Putamen (tissue), 1 donor: ENCODE data around the gene NDUFB7.

Source experiments
- DNase-seq: peaks from one replicate; pipeline ENCODE4 v3.0.0-alpha.2; 2016; ENCODE audit warnings: low spot score

The NDUFB7 gene

DNA sequence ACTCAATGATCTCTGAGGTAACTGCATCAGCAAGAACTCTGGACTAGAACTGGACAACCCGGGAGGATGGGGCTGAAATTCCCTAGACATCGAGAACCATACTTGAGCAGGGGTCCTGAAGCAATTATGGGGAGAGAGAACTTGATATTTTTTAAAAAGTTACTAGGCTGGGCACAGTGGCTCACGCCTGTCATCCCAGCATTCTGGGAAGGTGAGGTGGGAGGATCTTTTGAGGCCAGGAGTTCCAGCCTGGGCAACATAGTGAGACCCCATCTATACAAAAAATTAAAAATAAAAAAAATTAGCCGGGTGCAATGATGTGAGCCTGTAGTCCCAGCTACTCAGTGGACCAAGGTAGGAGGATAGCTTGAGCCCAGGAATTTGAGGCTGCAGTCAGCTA lies 51.3 kb downstream of the NDUFB7 start:
- DNase-seq: no peak

DNA sequence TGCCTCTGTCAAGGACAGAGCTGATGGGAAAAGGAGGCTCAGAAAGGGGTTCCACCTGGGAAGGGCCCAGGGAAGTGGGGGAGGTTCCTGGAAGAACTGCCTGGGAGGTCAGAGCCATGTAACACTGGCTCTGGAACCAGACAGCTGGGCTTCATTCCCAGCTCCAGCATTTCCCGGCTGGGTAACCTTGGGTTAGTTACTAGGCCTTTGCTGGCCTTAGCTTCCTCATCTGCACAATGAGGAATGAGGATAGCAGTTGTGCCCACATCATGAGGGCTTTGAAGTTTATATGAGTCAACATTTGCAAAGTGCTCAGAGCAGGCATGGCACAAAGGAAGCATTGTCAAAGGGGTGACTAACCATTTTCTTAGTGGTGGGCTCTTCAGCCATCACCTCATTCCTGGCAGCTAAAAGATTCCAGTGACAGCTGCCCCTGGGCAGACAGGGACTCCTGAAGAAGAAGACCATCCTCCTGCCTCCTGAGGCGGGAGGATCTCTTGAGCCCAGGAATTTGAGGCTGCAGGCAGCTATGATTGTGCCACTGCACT lies 51.9 kb downstream of the NDUFB7 start:
- DNase-seq: no peak

DNA sequence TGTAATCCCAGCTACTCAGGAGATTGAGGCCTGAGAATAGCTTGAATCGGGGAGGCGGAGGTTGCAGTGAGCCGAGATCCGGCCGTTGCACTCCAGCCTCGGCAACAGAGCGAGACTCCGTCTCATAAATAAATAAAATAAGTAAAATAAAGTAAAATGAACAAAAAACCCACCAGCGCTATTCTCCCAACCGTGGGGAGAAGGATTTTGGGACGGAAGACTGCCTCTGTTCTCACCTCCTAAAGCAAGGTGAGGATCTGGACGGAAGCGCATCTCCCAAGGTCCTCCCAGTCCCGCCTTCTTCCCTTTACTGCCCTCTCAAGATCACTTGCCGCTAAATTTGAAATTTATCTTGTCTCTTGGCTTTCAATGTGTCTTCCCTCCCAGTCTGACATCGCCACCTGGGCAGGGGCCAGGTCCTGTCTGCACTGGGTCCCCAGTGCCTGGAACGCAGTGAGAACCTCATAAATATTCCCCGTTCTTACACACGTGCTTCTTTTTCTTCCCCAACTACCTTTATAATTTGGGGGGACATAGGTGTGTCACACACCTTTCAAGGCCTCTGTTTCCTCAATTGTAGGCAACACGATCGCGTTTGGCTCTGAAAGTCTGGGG lies 52.5 kb downstream of the NDUFB7 start:
- no peak for DNase-seq

DNA sequence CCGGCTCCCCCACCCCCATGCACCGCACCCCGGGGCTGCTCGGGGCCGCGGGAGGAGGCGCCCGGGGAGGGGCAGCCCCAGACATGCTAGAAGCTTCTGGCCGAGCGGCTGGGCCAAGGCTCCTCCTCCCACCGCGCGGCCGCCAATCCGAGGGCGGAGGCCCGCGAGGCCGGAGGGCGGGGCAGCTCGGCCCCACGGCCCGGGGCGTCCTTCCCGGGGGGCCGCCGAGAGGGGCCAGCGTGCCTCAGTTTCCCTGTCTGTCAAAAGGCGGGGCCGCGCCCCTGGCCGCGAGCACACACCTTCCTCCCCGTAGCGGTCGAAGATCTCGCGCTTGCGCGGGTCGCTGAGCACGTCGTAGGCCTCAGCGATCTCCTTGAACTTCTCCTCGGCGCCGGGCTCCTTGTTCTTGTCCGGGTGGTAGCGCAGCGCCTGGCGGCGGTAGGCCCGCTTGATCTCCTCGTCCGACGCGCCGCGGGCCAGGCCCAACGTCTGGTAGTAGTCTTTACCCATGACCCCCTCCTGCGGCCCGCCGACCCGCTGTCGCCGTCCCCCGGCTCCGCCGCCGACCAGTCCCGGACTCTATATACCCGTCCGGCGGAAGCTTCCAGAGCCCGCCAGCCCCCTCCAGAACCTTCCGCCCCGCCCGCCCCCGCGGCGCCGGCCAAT lies 53.9 kb downstream of the NDUFB7 start, which contains the start of gene DNAJB1:
TSS of gene DNAJB1 (minus strand) at position 558 of the 666 bp plus-strand sequence. CDS start at position 510, 48 bp downstream.
- DNase-seq: peak; percentile 84

DNA sequence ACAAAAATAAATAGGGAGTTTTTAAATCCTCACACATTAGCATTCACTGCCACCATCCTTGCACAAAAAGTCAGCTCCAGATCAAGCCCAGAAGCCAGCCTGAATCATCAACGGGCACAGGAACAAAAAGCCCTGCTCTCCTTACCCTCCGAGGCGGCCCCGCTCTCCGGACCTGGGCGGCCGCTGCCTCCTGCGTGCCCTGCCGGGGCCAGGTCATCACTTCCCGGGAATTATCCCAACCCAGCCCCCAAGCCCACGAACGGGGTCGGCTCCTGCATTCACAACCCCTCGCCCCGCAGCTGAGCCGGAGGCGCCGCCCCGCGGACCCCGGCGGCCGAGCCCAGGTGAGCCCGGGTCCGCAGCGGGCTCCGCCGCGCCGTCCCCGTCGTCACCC lies 54.4 kb downstream of the NDUFB7 start:
- no peak for DNase-seq

DNA sequence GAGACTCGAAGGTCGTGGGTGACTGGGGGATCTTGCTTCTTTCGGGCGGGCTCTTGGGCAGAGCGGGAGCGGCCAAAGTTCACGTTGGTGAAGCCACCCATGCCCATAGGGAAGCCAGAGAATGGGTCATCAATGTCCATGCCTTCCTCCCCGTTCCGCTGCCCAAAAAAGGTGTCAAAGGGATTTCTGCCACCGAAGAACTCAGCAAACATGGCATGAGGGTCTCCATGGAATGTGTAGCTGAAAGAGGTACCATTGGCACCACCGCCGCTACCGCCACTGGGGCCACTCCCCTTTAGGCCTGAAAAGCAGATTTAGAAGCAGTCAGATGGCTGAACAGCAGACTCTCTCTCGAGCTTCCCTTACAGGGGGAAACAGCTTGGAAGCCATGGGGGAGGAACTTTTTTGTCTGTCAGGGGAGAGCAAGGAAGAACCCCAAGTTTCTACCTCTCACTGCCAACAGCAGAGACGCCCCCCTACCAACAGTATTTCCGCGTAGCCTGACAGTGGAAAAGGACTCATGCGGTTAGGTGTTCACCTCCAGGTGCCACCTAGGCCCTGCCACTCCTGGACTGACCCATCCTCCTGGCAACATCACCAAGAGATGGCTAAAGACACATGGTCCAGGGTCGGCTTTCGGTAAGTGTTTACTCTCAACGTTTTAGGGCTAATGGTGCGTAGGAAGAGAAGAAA lies 55.0 kb downstream of the NDUFB7 start:
- DNase-seq: no peak
